Neural cell (in vitro differentiated cells): ENCODE results near the gene EPS8L2. TPM values are rescaled to one million over a fixed set of nuclear protein-coding genes. Genes with fewer than 3 reads are reported as not detected.

Source experiments
- H2AFZ ChIP-seq: fragments of 200-600, 300-800 bp; sonication (generic), shearing (Covaris generic); 2 replicates; pipeline ENCODE4 v1.6.0; 2014; ENCODE audit warnings: low read depth, mild to moderate bottlenecking, antibody characterized with exemption, low read length, moderate library complexity
- H3F3A ChIP-seq: fragments of 200-600 bp; shearing (Covaris generic); 2 replicates; pipeline ENCODE4 v1.6.1; 2016; ENCODE audit warnings: mild to moderate bottlenecking, moderate library complexity, mixed read lengths, antibody characterized with exemption, low read length; ENCODE audit not compliant: insufficient read depth, poor library complexity, severe bottlenecking
- H3K27ac ChIP-seq: fragments of 200-600, 300-800 bp; sonication (generic), shearing (Covaris generic); 2 replicates; pipeline ENCODE4 v1.5.1; 2014; ENCODE audit warnings: mild to moderate bottlenecking, low read length, moderate library complexity
- H3K27me3 ChIP-seq: fragments of 300-800, 200-600 bp; sonication (generic), shearing (Covaris generic); 2 replicates; pipeline ENCODE4 v1.6.0; 2014; ENCODE audit warnings: mild to moderate bottlenecking, low read depth, low read length, moderate library complexity; ENCODE audit not compliant: insufficient read depth
- H3K36me3 ChIP-seq: fragments of 300-800, 200-600 bp; sonication (generic), shearing (Covaris generic); 2 replicates; pipeline ENCODE4 v1.5.1; 2014; ENCODE audit warnings: mild to moderate bottlenecking, antibody characterized with exemption, low read length, moderate library complexity; ENCODE audit not compliant: insufficient read depth
- H3K4me2 ChIP-seq: fragments of 300-800, 200-600 bp; sonication (generic), shearing (Covaris generic); 2 replicates; pipeline ENCODE4 v1.6.0; 2014; ENCODE audit warnings: mild to moderate bottlenecking, low read length
- H3K4me3 ChIP-seq: fragments of 300-800, 200-600 bp; sonication (generic), shearing (Covaris generic); 2 replicates; pipeline ENCODE4 v1.5.1; 2014; ENCODE audit warnings: mild to moderate bottlenecking, low read length, moderate library complexity
- H3K79me2 ChIP-seq: fragments of 200-600 bp; shearing (Covaris generic); replicated peaks from 2 replicates; pipeline ENCODE4 v1.6.0; 2014; ENCODE audit warnings: mild to moderate bottlenecking, low read length, moderate library complexity; ENCODE audit not compliant: insufficient read depth
- H3K9ac ChIP-seq: fragments of 300-800, 200-600 bp; sonication (generic), shearing (Covaris generic); 2 replicates; pipeline ENCODE4 v1.6.1; 2016; ENCODE audit warnings: mild to moderate bottlenecking, low read length, mixed read lengths
- H3K9me2 ChIP-seq: fragments of 200-600 bp; shearing (Covaris generic); 2 replicates; pipeline ENCODE4 v1.6.1; 2016; ENCODE audit warnings: mild to moderate bottlenecking, low read length, mixed read lengths; ENCODE audit not compliant: insufficient read depth
- H3K9me3 ChIP-seq: fragments of 200-600, 300-800 bp; sonication (generic), shearing (Covaris generic); 2 replicates; pipeline ENCODE4 v1.6.1; 2016; ENCODE audit warnings: mild to moderate bottlenecking, mixed run types, low read length, moderate library complexity, mixed read lengths
- H4K20me1 ChIP-seq: fragments of 200-600 bp; shearing (Covaris generic); 2 replicates; pipeline ENCODE4 v1.6.1; 2016; ENCODE audit warnings: mild to moderate bottlenecking, mixed run types; ENCODE audit not compliant: insufficient read depth
- CTCF ChIP-seq: fragments of 450-650 bp; IDR thresholded peaks from 2 replicates; pipeline ENCODE4 v1.5.1; 2014; ENCODE audit warnings: antibody characterized with exemption, mild to moderate bottlenecking, moderate library complexity; ENCODE audit not compliant: poor library complexity, severe bottlenecking
- EP300 ChIP-seq: fragments of 450-650 bp; conservative IDR thresholded peaks from 2 replicates; pipeline ENCODE4 v1.6.1; 2014; ENCODE audit warnings: antibody characterized with exemption, mild to moderate bottlenecking, moderate library complexity; ENCODE audit not compliant: poor library complexity, severe bottlenecking
- EZH2 ChIP-seq: fragments of 200-600, 300-800 bp; shearing (Covaris generic), sonication (generic); IDR thresholded peaks from 2 replicates; pipeline ENCODE4 v1.6.1; 2014; ENCODE audit warnings: antibody characterized with exemption, low read length, borderline replicate concordance, mild to moderate bottlenecking; ENCODE audit not compliant: insufficient read depth, poor library complexity, severe bottlenecking
- MXI1 ChIP-seq: fragments of 450-650 bp; conservative IDR thresholded peaks from 2 replicates; pipeline ENCODE4 v1.6.1; 2014; ENCODE audit warnings: antibody characterized with exemption, mild to moderate bottlenecking; ENCODE audit not compliant: poor library complexity, severe bottlenecking
- POLR2AphosphoS5 ChIP-seq: IDR thresholded peaks from 2 replicates; pipeline ENCODE4 v1.6.1; 2012
- RAD21 ChIP-seq: fragments of 450-650 bp; conservative IDR thresholded peaks from 2 replicates; pipeline ENCODE4 v1.6.1; 2014; ENCODE audit warnings: antibody characterized with exemption, mild to moderate bottlenecking, moderate library complexity
- SMC3 ChIP-seq: fragments of 450-650 bp; conservative IDR thresholded peaks from 2 replicates; pipeline ENCODE4 v1.6.1; 2014; ENCODE audit warnings: antibody characterized with exemption, mild to moderate bottlenecking, moderate library complexity; ENCODE audit not compliant: poor library complexity
- TAF1 ChIP-seq: IDR thresholded peaks from 2 replicates; pipeline ENCODE4 v1.6.1; 2012; ENCODE audit warnings: low read depth
- polyA plus RNA-seq: library from polyadenylated mRNA; depleted of rRNA; stranded (reverse); fragments of >200 nt; gene quantifications from 2 replicates; pipeline ENCODE4 v1.2.3, GENCODE V29; 2014
- TF ChIP-seq, protein P1 (sequence below): IDR thresholded peaks from 2 replicates; pipeline ENCODE4 v1.6.1; 2012; ENCODE audit warnings: borderline replicate concordance

The EPS8L2 gene
- polyA plus RNA-seq, 1 donor from 2014 or later, result 7.5 TPM

- peaks cover 8% of the 10 kb centered on the region for H3K36me3 ChIP-seq
- H3K79me2 ChIP-seq, result no peaks in the 10 kb centered on the region
- H3K27ac ChIP-seq, result no peak overlapping the region
- H3K4me2 ChIP-seq, result no peak overlapping the region
- no peak for TF ChIP-seq MXI1
- no peaks in the 10 kb centered on the region for H4K20me1 ChIP-seq
- H3K9me3 ChIP-seq, result no peaks in the 10 kb centered on the region
- H3K4me3 ChIP-seq, result no peak overlapping the region
- no peak overlapping the region for H2AFZ ChIP-seq
- H3K9me2 ChIP-seq, result no peaks in the 10 kb centered on the region
- H3K27me3 ChIP-seq, result no peaks in the 10 kb centered on the region
- H3K9ac ChIP-seq, result no peak overlapping the region
- no peaks in the 10 kb centered on the region for H3F3A ChIP-seq
These were observed 26.5 kb upstream of the EPS8L2 start for GRCh38 chr11:679271-680207.

GRCh38 chr11:680476-680875 lies 25.6 kb upstream of the EPS8L2 start:
- Histone ChIP-seq H3K79me2 (no peaks in the 10 kb centered on the region), H3K27ac (no peak overlapping the region), H3K9ac (no peak overlapping the region), H3K4me3 (no peak overlapping the region), H2AFZ (no peak overlapping the region), H3K4me2 (no peak overlapping the region), H3K36me3 (peaks cover 8% of the 10 kb centered on the region), H3K27me3 (no peaks in the 10 kb centered on the region), H3F3A (no peaks in the 10 kb centered on the region), H3K9me2 (no peaks in the 10 kb centered on the region), H4K20me1 (no peaks in the 10 kb centered on the region), H3K9me3 (no peaks in the 10 kb centered on the region)
- no peak for TF ChIP-seq EZH2
- no peak for TF ChIP-seq SMC3
- no peak for TF ChIP-seq TAF1
- TF ChIP-seq POLR2AphosphoS5, result no peak
- TF ChIP-seq EP300, result no peak
- no peak for TF ChIP-seq RAD21
- TF ChIP-seq, protein P1, sequence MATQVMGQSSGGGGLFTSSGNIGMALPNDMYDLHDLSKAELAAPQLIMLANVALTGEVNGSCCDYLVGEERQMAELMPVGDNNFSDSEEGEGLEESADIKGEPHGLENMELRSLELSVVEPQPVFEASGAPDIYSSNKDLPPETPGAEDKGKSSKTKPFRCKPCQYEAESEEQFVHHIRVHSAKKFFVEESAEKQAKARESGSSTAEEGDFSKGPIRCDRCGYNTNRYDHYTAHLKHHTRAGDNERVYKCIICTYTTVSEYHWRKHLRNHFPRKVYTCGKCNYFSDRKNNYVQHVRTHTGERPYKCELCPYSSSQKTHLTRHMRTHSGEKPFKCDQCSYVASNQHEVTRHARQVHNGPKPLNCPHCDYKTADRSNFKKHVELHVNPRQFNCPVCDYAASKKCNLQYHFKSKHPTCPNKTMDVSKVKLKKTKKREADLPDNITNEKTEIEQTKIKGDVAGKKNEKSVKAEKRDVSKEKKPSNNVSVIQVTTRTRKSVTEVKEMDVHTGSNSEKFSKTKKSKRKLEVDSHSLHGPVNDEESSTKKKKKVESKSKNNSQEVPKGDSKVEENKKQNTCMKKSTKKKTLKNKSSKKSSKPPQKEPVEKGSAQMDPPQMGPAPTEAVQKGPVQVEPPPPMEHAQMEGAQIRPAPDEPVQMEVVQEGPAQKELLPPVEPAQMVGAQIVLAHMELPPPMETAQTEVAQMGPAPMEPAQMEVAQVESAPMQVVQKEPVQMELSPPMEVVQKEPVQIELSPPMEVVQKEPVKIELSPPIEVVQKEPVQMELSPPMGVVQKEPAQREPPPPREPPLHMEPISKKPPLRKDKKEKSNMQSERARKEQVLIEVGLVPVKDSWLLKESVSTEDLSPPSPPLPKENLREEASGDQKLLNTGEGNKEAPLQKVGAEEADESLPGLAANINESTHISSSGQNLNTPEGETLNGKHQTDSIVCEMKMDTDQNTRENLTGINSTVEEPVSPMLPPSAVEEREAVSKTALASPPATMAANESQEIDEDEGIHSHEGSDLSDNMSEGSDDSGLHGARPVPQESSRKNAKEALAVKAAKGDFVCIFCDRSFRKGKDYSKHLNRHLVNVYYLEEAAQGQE, result no peak
- TF ChIP-seq MXI1, result no peak

DNA sequence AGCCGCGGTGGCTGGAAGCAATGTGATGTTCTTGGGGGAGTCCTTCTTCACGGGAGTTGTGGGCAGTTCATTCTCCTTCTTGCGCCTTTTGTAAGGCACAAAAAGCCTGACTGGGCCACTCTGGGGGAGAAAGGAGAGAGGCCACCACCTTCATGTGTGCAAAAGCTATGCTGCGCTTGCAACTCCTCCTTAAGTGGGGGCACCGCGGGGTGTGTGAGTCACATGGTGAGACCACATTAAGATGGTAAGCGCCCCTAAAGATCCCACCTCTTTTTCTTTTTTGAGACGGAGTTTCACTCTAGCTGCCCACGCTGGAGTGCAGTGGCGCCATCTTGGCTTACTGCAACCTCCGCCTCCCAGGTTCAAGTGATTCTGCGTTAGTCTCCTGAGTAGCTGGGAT lies 25.1 kb upstream of the EPS8L2 start:
- Histone ChIP-seq H3K27me3 (no peaks in the 10 kb centered on the region), H3K9me2 (no peaks in the 10 kb centered on the region), H3K4me3 (no peak overlapping the region), H3K4me2 (no peak overlapping the region), H3K27ac (no peak overlapping the region), H3K9me3 (no peaks in the 10 kb centered on the region), H2AFZ (no peak overlapping the region), H3F3A (no peaks in the 10 kb centered on the region), H4K20me1 (no peaks in the 10 kb centered on the region), H3K79me2 (no peaks in the 10 kb centered on the region), H3K9ac (no peak overlapping the region), H3K36me3 (peaks cover 8% of the 10 kb centered on the region)
- TF ChIP-seq TAF1, result no peak
- no peak for TF ChIP-seq CTCF
- no peak for TF ChIP-seq EP300
